ENCODE measurements around the gene CFAP251.

GRCh38 chr12:121932176-121932536 is 13.8 kb downstream of the CFAP251 start:
- TF ChIP-seq CTCF (IDR thresholded peaks at IDR 0.05) (no peak), POLR2AphosphoS5 (IDR thresholded peaks at IDR 0.05) (no peak)
